Left renal cortex interstitium (tissue), 4 donors: ENCODE results near the gene FBXO42. TPM values are rescaled to one million over a fixed set of nuclear protein-coding genes. Genes with fewer than 3 reads are reported as not detected.
"Not testable (repeated sequence)": the region's sequence is repeated elsewhere in the genome, so short reads cannot be mapped to it uniquely, and the experiment has no call there.

ENCODE experiments used
- DNase-seq, 4 donors: peaks; one replicate each; pipeline ENCODE4 v3.0.0-alpha.2; 2013; ENCODE audit warnings: low read depth in 4 of 4, low spot score in 2 of 4, missing footprints in 1 of 4
- polyA plus RNA-seq, 4 donors: library from polyadenylated mRNA; unstranded; fragments of 120-200 nt; gene quantifications; one replicate each; pipeline ENCODE4 v1.2.1, GENCODE V29; 2013; ENCODE audit not compliant: insufficient read length in 4 of 4

Gene FBXO42
- polyA plus RNA-seq, 4 donors = 18.3 to 24.0 (median 21.4) TPM

DNA sequence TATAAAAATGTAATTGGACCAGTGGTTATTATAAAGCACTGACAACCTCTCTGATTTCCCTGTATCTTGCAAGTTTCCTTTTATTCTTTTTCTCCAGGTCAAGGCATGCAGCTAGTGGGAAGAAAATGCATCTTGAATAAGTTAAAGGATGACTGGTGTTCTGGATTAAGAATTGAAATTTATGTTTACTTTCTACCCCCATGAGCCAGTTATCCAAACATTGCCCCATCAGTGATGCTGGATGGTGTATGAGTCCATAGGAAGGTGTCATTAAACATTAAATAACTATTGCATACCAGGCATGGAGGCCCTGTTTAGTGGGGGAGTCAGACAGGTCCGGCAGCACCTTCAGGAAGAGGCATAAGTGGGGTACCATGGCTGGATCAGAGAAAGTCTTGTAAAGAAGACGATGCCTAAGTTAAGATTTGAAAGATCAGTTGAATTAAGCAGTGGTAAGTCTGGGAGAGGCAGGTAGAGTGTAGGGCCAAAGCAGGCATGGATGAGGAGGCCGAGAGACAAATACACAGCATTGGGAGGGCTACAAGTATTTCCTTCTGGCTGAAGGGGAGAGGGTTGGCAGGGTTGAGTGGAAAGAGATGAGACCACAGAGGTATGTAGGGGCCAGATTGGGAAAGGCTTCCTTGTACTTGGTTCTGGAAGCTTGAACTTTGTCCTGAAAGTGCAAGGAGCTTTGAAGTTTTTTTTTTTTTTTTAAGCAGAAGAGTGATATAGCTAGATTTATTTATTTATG is 20.4 kb upstream of the FBXO42 start:
- no peak for DNase-seq

DNA sequence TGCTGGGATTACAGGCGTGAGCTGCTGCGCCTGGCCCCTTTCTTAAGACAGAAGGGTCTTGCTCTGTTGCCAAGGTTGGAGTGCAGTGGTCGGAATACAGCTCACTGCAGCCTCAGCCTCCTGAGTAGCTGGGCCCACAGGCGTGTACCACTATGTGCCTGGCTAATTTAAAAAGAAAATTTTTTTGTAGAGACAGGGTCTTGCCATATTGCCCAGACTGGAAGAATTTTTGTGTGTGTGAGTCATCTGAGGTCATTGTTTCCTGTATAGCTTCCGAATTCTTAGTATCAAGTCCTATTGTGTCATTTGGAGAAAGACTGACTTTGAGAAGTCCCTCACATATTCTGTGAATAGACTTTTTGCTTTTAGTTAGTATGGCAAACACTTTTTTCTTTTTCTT is 19.4 kb upstream of the FBXO42 start:
- no peak for DNase-seq

DNA sequence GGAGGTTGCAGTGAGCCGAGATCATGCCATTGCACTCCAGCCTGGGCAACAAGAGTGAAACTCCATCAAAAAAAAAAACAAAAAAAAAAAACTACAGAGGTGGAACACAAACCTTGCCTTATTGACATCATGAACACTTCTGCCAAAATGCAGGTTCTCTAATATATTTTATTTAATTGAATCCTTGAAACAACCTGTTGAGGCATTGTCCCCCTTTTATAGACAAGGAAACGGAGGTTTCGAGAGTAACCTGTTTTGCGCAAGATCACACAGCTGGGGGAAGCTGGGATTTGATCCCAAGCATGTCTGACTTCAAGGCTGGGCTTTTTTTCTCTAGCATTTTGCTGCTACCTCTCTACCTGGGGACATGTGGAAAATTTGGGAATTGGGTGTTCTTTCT is 17.5 kb upstream of the FBXO42 start:
- no peak for DNase-seq

DNA sequence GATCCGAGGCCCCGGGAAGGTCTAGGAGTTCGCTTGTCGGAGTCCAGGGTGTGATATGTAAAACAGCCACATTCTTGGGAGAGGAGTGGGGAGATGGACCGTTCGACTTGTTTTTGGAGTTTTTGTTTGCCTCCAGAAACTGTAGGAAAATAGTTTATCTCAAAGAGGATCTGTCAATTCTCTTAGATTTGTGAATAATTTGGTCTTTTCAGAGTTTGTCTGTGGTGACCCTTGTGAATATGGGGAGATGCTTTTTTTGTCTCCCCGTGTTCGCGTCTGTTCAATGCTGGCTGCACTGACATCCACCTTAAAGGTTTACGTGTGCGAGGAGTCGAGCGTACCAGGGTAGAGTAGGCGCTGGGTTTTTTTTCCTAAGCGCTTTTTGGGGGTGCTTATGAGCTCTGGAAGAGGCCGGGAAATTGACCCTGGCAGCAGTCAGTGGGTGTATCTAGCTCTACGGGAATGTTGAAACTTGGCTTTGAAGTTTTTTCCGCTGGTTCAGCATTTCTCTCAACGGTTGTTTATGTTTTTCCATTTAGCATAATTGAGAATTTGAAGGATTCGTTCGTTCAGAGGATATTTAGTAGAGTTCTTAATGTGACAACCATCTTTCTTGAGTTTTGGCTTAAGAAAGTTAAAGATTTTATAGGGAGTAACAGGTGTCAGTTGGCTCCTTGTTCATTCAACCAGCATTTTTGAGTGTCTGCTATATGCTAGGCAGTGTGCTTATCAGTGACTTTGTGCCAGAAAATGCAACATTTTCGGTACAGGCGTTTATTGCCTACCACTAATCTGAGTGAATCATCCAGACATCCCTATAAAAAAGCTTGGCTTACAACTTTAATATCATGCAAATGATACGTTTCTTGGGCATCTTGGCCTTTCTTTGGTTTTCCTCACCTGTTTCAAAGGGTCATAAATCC is 15.9 kb upstream of the FBXO42 start:
- DNase-seq = no peak

DNA sequence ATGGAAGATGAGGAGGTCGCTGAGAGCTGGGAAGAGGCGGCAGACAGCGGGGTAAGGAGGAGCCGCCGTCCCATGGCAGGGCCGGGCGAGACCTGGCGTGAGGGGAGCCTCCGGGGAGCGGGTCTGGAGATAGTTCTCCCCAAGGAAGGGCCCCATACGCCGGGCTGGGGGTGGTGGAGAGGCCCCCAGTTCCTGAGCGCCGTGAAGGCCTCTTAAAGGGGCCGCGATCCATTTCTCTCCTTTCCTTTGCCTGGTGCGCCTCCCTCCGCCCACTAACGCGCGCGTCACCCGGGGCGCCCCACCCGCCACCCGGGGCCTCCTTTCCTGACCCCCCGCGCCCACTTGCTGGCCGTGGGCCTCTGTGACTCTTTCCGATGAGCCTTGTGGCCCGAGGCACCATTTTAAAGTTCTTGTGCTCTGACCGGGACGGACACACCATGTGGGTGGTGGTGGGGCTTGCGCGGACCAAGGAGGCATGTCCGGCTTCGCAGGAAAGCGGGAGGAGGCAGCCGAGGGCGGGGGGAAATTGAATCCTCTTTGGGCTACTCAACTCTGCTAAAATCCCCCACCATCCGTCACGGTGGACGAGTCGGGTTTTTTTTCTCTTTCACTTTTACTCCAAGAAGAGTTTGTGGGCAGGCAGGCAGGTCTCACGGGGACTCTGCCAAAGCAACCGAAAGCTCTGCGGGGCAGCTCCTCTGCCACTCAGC is 15.1 kb upstream of the FBXO42 start:
- DNase-seq = peak; percentile 70 to 92 (median 84)

DNA sequence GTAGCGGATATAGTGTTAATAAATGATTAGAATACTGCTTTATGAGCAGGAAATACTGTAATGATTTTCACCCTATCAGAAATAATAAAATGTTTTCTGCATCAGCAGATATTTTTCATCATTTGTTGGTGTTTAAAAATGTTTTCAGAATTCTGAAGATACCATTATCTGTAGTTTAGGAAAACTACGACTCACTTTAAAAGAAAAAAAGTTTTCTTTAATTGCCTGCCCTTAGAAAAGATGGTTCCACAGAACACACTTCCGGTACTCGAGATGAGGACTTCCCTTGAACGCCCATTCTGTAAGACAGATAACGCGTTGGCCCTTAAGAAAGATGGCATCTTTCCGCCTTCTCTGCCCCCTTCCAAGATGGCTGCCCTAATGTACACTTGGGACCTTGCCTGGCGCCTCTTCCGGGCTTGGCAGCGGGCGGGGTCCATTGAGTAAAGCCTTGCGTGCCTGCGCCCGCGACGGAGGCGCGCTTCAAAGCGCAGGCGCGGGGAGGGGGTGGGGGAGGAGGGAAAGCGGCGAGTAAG is 14.5 kb upstream of the FBXO42 start, which contains the start of gene SZRD1:
TSS of gene SZRD1 (plus strand) at position 521 of the 536 bp plus-strand sequence. CDS start 16 bp downstream, outside the sequence.
- DNase-seq = peak; percentile 92 to 99 (median 98)

DNA sequence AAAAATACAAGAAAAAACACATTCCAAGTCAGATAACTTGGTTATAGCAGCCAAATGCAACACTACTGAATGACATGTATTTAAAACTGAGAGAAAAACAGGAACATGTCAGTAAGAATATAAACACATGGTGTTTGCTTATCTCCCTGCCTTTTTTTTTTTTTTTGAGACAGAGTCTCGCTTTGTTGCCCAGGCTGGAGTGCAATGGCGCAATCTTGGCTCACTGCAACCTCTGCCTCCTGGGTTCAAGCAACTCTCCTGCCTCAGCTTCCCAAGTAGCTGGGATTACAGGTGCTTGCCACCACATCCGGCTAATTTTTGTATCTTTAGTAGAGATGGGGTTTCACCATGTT is 12.8 kb upstream of the FBXO42 start:
- DNase-seq = not testable (repeated sequence)

DNA sequence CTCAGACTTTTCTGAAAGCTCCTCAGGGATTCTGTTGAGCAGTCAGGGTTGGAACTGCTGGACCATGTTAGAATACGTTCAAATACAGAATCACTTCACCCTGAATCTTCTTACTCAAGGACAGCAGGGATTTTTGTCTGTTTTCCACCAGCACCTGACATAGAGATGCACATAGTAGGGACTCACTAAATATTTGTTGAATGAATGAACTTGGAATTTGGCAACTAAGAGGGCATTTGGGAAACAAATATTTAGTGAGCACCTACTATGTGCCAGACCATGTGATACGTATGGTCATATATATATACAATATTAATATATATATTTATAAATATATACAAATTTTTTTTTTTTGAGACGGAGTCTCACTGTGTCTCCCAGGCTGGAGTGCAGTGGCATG is 4.6 kb upstream of the FBXO42 start:
- no peak for DNase-seq

DNA sequence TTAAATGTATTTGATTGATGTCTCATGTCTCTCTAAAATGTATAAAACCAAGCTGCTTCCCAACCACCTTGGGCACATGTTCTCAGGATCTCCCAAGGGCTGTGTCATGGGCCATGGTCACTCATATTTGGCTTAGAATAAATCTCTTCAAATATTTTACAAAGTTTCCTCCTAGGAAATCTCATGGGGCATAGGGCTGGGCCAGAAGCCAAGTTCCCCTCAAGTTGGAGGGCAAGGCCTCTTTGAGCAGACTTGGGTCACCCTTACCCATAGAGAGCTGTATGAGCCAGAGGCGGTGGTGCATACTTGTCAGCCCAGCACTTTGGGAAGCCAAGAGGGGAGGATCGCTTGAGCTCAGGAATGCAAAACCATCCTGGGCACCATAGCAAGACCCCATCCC is 2.3 kb upstream of the FBXO42 start:
- no peak for DNase-seq

DNA sequence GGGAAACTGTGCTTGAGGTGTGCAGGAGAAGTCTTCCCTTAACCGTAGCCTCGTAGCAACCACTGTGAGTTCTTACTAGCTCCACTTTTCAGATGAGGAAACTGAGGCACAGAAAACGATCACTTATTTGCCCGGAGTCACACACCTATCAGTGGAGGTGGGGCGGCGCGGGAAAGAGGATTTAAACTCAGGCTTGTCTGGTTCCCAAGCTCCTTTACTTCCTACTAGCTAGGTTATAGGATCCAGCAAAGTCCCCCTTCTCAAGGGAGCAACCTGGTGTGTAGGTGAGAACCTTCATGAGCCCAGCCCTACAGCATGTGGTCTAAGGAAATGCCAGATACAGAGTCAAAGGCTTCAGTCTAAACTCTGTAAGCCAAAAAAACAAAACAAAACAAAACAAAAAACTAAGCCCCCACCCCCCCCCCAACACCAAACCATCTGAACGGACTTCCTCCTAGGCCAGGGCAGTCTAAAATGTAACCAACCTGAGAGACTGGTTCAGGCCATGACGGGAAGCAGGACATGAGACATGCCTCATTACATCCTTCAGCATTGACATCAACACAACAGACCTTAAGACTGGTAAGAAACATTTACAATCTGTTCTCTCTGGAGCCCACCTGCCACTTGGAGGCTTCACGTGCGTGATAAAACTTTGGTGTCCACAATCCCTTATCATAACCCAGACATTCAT is 709 bp upstream of the FBXO42 start:
- no peak for DNase-seq

DNA sequence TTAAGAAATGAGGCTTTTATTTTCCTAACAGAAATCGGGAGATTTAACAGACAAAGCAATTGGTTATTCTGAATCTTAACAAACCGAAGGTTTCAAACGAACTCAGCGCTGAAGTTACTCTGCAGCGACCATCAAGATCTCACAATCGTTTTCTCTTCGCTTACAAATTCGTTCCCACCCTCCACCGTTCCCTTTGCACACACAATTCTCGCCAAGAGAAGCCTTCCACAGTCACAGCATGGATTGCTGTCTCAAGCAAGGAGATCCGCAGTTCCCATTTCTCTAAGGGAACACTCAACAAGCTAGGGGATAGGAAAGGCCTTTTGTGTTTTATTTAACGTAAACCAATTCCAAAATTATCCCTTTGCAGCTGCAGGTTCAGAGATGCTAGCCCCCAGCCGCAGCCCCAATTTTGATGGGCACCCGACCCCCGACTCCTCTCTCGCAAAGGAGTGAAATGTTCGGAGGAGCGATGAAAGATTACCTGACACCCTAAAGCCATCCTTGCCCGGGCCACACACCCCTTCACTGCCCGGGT is 755 bp downstream of the FBXO42 start:
- no peak for DNase-seq

DNA sequence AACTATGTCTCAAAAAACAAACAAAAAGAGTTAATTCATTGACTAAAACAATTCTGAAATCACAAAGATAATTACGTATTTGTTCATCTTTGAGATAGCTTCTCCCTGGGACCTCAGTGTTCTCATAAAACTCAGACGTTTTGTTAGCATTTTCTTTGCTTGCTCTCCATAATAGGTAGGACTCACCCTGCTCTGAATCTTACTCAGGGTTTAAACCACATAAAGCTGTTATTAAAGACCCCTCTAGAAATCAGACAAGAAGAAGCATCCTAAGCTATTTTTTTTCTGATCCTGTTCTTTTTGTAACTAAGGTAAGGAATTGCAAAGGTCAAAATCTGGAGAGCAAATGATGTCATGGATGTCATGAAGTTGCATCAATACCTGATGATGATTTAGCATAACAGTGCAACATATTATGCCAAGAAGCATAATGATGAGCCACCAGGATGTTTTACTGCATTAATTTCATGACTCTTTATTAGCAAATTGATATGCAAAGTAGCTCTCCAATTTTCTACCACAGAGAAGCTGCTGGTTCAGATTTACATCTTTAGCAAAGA is 2.4 kb downstream of the FBXO42 start:
- no peak for DNase-seq

DNA sequence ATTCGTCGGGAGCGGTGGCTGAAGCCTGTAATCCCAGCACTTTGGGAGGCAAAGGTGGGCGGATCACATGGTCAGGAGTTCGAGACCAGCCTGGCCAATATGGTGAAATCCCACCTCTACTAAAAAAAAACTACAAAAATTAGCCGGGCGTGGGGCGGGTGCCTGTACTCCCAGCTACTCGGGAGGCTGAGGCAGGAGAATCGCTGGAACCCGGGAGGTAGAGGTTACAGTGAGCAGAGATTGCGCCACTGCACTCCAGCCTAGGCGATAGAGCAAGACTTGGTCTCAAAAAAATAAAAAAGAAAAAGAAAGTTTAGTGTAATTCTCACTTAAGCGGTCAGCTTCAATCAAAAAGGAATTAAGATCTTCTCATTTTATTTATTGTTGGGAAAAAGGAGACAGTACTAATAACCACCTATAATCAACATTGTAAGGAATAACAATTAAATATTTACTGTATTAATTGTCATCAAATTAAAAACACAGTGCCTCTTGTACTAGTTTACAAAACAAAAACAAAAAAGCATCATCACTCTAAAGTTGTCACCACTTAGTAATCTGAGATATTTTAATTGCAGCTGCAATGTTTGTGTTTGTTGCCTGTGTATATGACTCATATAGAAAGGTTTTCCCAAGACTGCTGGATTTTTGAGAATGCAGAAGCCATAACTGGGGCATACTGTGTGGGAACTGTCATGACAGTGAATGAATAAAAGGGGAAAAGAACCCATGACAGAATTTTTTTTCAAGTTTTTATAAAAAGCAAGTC is 3.7 kb downstream of the FBXO42 start:
- DNase-seq = no peak

DNA sequence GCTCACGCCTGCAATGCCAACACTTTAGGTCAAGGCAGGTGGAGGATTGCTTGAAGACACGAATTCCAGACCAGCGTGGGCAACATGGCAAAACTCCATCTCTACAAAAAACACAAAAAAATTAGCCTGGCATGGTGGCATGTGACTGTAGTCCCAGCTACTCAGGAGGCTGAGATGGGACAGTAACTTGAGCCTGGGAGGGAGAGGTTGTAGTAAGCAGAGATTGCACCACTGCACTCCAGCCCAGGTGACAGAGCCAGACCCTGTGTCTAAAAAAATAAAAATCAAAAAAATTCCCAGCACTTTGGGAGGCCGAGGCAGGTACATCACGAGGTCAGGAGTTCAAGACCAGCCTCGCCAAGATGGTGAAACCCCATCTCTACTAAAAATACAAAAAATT is 9.0 kb downstream of the FBXO42 start:
- DNase-seq = not testable (repeated sequence)

DNA sequence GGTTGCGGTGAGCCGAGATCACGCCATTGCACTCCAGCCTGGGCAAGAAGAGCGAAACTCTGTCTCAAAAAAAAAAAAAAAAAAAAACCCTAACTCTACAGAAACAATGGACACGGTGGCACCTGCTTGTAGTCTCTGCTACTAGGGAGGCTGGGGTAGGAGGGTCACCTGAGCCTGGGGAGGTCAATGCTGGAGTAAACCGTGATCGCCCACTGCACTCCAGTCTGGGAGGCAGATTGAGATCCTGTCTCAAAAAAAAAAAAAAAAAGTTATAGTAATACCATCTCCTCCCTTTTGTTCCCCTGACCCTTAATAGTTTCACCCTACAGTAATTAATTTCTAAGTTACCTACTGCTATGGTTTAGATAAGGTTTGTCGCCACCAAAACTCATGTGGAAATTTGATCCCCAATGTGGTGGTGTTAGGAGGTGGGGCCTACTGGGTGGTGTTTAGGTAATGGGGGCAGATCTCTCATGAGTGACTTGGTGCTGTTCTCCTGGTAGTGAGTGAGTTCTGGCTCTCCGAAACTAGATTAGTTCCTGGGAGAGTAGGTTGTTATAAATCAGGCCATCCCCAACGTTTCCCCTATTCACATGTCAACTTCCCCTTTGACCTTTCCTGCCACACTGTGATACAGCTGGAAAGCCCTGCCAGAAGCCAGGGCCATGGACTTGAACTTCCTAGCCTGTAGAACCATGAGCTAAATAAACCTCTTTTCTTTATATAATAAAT is 9.8 kb downstream of the FBXO42 start:
- no peak for DNase-seq

DNA sequence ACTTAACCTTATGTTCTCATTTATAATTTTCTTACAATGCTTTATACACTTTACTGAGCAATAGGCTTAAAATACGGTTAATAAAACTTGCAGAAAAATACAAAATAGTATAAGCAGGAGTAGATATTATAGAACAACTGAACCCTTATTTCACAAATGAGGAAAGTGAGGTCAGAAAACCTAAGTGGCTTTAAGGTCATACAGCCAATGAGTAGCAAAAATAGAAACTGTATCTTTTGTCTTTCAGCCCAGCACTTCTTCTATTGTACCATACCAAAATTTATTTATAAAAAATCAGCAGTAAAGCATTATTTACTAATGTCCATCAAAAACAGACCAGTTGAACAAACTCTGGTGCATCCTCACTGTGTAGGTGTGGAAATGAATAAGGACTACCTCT is 11.6 kb downstream of the FBXO42 start:
- DNase-seq = no peak

DNA sequence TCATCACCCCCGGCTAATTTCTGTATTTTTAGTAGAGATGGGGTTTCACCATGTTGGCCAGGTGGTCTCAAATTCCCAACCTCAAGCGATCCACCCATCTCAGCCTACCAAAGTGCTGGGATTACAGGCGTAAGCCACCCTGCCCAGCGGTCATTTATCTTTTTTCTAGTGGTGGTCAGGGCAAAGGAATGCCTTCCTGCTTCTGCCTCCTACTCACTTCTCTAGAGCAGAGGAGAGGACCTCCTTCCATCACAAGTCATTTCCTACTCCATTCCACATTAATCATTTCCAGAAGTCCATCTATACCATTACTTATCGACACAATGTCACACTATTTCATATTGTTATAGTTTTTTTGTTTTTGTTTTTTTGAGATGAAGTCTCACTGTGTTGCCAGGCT is 13.3 kb downstream of the FBXO42 start:
- DNase-seq = no peak

DNA sequence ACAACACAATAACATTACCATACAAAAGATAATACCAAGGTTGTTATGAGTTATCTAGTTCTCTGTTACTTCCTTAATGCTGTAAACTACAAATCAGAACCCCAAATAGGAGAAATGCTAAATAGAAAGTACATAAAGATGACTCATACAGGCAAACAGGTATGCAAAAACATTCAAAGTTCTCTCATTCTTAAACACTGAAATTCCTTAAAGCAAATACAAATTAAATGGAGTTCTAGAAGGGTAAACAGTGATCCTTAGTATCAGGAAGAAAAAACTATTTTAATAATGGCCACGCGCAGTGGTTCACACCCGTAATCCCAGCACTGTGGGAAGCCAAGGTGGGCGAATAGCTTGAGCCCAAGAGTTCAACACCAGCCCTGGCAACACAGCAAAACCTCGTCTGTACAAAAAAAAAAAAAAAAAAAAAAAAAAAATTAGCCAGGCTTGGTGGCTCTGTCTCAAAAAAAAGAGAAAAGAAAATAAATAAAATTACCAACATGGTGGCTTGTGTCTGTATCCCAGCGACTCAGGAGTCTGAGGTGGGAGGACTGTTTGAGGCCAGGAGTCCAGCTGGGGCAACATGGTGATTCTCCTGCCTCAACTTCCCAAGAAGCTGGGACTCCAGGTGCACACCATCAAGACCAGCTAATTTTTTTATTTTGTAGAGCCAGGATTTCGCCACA is 17.5 kb downstream of the FBXO42 start:
- DNase-seq = no peak
